Vagina (tissue), 2 donors: Measurements from ENCODE around the gene DKKL1.

Experiments
- POLR2A ChIP-seq, 2 donors: fragments of 450-650 bp; IDR thresholded peaks; one replicate each; pipeline ENCODE4 v1.6.1; 2017; ENCODE audit warnings: antibody characterized with exemption in 2 of 2, mild to moderate bottlenecking in 2 of 2, moderate library complexity in 2 of 2
- POLR2AphosphoS5 ChIP-seq, 2 donors: sonication (generic); formaldehyde crosslinking; IDR thresholded peaks; one replicate each; pipeline ENCODE4 v1.9.0; 2017; ENCODE audit warnings: antibody characterized with exemption in 2 of 2, mild to moderate bottlenecking in 2 of 2, low read depth in 1 of 2; ENCODE audit not compliant: insufficient read depth in 1 of 2
- TF ChIP-seq, protein P1 (sequence below), 3 experiments: fragments of 450-650 bp in 2 of 3; fragments of 200-600 bp in 1 of 3; sonication (generic) in 1 of 3; IDR thresholded peaks; one replicate each; pipeline ENCODE4 v1.5.1; 2017 to 2019; ENCODE audit warnings: antibody characterized with exemption in 3 of 3, mild to moderate bottlenecking in 2 of 3, moderate library complexity in 2 of 3

GRCh38 chr19:49318296-49318695 lies 45.4 kb upstream of the DKKL1 start:
- TF ChIP-seq, protein P1, sequence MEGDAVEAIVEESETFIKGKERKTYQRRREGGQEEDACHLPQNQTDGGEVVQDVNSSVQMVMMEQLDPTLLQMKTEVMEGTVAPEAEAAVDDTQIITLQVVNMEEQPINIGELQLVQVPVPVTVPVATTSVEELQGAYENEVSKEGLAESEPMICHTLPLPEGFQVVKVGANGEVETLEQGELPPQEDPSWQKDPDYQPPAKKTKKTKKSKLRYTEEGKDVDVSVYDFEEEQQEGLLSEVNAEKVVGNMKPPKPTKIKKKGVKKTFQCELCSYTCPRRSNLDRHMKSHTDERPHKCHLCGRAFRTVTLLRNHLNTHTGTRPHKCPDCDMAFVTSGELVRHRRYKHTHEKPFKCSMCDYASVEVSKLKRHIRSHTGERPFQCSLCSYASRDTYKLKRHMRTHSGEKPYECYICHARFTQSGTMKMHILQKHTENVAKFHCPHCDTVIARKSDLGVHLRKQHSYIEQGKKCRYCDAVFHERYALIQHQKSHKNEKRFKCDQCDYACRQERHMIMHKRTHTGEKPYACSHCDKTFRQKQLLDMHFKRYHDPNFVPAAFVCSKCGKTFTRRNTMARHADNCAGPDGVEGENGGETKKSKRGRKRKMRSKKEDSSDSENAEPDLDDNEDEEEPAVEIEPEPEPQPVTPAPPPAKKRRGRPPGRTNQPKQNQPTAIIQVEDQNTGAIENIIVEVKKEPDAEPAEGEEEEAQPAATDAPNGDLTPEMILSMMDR (IDR thresholded peaks at IDR 0.05): no peak
- TF ChIP-seq POLR2A (IDR thresholded peaks at IDR 0.05) (no peak), POLR2AphosphoS5 (IDR thresholded peaks at IDR 0.05; ENCODE audit: insufficient read depth in 1 of 2, low read depth in 1 of 2) (no peak)
